NCI-H748 treated with DMSO at 0.1 percent for 48 hours (cell line): ENCODE results near the gene ANKEF1.
"Not testable (repeated sequence)": the region's sequence is repeated elsewhere in the genome, so short reads cannot be mapped to it uniquely, and the experiment has no call there.

Experiments
- DNase-seq: peaks from one replicate; lab custom pipeline; 2025; lab: John Stamatoyannopoulos, UW

The ANKEF1 gene

DNA sequence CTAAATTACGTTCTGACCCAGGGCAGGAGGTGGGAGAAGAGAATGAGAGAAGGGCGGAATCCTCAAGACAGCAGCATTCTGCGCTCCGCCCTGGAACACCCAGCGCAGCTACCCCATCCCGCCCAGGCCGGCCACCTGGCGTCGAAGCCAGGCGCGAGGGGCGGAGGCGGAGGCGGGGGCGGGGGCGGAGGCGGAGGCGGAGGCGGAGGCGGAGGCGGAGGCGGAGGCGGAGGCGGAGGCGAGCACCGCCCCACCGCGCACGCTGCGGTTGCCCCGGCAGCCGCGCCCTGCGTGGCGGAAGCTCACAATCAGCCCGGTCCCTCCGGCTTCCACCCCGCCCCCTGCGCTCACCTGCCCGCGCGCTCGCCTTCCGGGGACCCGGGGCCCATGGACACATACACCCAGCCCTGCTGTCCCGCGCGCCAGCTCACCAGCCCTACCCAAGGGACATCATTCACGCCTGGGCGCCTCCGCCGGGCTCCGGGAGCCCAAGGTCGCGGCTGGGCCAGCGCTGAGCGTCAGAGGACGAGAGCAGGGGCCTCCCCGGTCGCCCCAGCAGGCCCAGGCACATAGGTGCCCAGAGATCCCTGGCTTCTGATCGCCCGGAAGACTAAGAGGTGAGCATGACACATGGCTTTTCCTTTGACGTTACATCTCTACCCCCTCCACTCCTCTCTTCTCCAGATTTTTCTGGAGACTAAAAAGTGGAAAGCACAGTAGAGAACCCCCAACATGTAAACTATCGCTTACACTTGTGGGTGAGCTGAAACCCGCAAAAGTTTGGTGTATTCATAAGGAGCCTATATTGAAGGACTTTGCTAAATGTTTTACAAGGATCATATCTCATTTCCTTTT is at the start of gene ANKEF1:
ANKEF1 (plus strand) TSS at position 271 of the 855 bp plus-strand sequence. CDS start 3,315 bp downstream, outside the sequence.
- DNase-seq, result peak; percentile 90

DNA sequence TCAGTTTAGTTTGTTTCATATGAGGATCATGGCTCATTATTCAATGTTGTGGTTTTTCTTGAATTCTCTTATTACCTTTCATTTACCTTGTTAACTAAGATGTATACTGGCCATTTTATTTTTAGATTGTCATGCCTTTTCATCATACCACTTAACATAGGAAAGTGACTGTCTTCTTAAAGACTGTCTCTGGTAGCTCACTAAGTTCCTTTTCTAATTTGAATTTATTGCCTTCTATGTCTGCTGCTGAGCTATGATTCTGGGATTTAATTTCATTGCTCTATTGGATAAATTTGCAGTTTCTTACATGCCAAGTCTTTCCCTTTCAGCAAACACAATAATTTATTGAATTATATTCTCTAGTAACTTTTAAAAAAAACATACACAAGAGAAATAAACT is 49.5 kb upstream of the ANKEF1 start:
- DNase-seq, result no peak

DNA sequence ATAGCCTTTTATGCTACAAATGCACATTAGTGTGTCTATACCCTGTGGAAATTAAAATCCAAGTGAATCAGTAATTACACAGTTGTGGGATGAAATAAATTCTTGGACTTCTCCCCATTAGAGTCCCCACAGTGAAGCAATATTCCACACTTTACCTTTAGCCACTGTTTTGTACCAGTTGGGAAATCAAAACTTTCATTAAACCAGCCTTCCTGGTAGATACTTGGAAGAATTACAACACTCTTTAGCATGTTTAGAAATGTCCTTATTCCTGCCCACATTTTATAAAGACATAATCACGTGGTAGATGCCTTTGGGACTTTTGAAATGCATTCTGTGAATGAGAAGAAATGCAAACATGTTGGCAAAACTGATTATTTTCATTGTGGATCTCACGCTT is 49.0 kb upstream of the ANKEF1 start:
- no peak for DNase-seq

DNA sequence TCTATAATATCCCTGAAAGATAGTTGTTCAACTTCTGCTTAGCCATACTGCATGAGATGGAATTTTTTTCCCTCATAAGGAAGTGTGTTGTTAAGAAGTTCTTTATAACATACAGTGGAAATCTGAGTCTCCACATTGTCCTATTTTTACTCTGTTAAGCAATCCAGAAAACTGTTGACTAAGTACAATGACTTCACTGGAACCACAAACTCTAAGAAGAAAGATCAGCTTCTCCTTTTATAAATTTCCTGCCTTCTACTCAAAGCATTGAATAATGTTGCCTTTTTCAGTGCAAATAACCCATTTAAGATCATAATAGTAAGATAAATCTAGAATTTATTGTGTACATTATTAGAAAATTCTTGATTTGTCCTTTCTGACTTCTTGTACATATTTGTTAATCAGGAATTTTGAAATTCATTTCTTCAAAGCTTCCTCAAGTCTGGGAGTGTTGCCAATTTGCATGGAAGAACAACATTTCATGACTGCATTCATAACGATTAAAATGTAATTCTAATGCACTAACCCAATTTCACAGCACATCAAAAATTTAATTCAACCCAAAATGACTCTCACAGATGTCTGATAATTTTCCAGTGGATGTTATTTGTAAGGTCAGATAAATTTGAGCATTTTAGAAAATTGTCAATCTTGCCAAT is 45.6 kb upstream of the ANKEF1 start:
- DNase-seq, result no peak

DNA sequence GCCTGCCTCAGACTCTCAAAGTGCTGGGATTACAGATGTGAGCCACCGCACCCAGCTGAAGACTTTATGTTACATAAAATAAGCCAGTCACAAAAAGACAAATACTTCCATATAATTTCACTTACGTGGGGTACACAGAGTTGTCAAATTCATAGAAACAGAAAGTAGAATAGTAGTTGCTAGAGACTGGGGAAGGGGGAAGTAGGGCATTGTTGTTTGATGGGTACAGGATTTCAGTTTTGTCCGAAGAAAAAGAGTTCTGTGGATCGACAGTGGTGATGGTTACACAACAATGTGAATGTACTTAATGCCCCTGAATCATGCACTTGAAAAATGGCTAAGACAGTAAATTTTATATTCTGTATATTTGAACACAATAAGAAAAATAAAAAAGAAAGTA is 41.6 kb upstream of the ANKEF1 start:
- DNase-seq, result no peak

DNA sequence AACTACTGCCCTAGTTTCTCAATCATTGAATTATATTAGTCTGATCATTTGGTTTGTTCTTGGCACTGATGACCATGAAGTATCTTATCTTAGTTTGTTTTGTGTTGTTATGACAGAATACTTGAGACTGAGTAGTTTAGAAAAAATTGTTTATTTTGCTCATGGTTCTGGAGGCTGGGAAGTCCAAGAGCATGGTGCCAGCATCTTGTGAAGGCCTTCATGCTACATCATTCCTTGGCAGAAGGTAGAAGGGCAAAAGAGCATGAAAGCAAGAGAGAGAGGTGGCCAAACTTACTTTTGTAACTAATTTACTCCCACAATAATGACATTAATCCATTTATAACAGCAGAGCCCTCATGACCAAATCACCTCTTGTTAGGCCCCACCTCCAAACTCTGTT is 40.1 kb upstream of the ANKEF1 start:
- DNase-seq, result no peak

DNA sequence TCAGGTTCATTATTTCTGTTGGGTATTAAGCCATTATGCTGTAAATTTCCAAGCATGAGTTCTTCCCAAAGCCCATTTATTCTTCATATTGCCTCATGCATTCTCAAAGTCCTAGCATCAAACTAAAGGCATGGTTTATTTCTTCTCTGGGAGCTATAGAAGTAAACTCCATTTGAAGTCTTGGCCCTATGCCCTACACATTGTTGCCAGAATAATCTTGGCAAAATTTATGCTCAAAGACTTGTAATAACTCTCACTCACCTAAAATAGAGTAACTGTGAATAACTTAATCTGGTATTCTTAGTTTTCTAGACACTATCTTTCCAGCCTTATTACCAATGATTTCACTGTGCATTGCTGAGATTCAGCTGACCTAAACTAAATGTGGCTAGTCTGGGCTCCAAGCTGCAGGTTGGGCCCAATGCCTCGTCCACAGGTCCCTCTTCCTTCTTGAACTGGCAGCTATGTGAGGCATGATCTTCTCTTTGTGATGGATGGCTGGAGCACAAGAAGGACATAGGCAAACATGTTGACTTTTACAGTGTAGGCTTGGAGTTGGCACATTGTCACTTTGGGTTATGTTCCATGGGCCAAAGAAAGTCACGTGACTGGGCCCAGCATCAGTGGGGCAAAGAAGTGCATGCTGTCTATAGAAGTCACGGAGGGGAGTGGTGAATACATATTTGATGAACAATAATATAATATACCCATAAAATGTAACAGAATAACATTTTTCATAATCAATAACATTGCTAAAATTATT is 39.1 kb upstream of the ANKEF1 start:
- DNase-seq, result no peak

DNA sequence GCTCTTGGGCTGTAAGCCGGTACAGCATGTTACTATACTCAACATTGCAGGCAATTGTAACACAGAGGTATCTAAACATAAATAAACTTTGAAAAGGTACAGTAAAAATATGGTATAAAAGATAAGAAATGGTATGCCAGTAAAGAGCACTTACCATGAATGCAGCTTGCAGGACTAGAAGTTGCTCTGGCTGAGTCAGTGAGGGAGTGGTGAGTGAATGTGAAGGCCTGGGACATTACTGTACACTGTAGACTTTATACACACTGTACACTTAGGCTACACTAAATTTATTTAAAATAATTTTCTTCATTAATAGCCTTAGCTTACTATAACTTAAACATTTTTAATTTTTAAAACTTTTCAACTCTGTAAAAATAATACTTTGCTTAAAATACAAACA is 37.8 kb upstream of the ANKEF1 start:
- no peak for DNase-seq

DNA sequence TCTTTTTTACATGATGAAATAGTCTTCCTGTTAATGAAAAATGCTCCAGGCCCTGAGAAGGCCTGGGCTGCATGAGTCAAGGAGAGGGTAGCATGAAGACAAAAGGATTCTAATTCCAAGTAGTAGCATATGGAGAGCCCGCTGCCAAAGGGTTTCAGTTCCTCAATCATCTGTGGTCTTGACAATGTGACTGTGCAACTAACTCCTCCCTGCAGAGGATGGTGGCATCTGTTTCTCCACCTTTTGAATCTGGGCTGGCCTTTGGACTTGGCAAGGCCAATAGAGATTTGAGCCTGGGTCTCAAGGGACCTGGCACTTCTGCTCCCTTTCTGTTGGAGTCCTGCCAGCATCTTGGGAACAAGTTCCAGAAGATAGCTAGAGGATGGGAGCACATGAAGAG is 35.1 kb upstream of the ANKEF1 start:
- DNase-seq, result no peak

DNA sequence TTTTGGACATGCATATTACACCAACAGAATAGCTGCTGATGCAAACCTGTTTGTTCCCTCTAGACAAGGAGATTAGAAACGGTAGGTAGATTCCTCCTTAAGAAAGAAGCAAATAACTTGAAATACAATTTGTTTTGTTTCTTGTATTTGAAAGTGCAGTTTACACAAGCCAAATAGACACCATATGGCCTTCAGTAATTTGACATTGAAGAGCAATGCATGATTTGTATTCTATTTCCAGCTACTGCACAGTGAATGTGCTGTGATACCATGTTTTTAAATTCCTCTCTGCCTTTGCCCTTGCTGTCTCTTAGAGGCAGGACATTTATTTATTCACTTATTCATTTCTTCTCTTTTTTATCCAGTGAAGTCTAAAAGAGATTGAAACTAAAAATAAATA is 31.9 kb upstream of the ANKEF1 start:
- DNase-seq, result no peak

DNA sequence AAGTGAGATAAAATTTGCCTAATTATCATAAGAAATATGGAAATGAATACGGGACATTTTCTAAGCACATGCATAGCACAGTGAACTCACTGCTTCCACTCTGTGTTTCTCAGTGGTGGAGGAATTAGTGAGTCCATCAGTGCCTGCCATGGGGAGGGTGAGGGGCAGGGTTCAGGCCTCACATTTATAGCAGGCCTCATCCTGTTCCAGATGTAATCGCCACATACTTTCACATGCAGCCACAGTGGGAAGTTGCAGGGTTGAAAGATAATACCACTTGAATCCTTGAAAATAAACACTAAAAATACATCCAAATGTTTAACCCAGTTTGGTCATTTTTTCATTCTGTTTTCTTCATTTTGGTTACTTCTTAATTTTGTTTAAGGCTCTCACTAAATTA is 29.9 kb upstream of the ANKEF1 start:
- DNase-seq, result no peak

DNA sequence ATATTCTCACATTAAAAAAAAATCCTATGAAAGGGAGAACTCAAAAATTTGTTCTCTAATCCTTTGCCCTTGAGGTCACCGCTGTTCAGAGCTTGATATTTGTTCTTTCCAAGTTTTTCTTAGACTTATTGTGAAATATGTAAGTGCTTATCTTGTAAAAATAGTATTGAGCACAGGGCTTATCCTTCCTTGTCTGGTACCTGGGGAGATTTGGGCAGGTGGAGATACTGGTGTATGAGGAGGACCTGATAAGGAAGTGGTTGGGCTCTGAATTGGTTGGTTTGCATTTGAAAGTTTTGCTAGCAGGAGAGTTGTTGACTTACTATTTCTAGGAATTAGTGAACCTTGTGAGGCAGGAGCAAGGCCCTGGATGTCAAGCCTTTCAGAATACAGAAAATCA is 28.9 kb upstream of the ANKEF1 start:
- DNase-seq, result no peak

DNA sequence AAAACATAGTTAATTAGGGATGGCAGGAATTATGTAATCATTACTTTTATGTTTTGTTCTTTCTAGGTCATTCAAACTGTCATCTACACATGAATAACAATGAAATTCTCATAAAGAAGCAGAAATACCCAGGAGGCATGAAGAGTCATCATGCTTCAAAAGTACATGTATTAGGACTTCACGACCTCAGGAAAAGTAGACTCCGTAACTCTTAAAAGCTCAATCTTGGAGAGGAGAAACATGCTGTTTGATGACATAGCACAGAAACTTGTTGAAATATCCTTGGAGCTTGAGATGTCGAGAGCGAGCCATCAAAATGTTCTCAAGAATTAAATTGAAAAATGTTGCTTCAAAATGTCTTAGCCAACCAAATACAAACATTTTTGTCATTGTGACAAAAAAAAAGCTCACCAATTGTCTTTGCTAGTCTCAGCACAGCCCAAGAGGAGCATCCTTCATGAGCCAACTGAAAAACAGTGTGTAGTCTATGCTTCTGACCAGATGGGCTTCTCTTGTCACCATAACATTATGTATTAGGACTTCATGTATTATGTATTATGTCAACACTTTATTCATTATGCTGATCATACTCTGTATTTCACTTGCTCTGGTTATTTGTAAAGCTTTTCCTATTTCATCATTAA is 28.2 kb upstream of the ANKEF1 start:
- no peak for DNase-seq

DNA sequence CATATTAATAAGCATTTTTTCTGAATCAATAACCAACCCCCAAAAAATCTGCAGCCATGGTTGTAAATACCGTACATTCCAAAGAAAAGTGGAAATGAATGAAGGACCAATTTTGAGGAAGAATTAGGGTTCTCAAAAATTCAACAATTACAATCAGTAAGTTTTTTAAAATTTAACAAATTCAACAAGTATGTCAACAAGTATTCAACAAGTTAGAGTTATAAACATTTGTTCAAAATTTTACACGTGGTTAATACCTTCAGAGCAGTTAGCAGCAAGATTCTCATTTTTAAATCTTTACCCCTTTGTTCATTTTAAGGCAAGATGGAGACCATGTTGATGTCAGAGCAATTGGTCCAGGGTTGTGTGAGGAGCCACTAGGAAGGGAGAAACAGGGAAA is 27.6 kb upstream of the ANKEF1 start:
- DNase-seq, result no peak

DNA sequence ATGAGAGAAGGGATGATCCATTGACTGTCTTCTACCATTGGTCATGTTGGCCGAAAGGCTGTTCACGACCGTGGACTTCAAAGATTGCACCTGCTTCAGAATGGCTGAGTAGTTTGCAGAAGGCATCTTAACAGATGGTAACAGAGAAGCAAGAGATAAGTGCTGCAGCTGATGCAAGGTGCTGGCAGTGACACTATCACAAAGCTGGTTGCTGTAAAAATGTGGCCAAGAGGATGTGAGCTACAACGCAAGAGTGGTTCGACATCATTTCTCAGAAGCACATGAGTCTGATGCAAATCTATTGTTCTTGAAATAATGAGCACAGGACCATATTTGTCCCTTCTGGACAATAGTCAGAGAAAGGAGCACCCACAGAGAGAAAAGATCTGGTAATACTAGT is 27.0 kb upstream of the ANKEF1 start:
- no peak for DNase-seq

DNA sequence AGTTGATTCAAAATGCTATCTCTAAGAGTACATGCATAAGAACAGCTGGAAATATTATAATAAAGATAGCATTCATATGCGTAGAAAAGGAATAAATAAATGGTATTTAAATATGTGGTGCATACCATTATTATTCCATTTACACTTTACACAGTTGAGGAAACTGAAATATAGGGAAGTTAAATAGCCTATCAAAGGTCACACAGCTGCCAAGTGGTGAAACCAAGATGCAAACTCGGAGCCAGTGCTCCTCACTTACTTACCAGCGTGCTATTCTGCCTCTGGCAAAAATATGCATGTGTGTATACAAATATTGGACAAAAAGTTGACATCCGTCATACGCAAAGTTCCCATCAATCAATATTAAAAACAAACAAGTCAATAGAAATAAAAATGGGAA is 22.3 kb upstream of the ANKEF1 start:
- no peak for DNase-seq

DNA sequence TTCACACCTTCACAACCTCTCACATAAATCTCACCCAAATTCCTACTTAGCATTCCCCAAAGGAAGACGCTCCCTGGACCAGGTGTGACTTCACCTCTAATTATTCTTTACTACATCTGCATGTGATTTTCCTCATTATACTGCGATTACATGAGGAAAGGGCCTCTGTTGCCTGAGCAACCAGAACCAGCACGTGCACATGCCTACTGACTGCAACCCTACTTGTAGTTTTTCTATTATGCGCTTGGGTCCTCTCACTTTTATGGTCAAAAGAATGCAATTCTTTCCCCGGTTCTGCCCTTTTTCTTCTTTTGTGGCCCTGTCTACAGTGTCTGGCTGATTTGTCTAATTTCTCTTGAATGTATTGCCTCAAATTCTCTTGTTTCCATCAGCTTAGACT is 20.4 kb upstream of the ANKEF1 start:
- DNase-seq, result no peak

DNA sequence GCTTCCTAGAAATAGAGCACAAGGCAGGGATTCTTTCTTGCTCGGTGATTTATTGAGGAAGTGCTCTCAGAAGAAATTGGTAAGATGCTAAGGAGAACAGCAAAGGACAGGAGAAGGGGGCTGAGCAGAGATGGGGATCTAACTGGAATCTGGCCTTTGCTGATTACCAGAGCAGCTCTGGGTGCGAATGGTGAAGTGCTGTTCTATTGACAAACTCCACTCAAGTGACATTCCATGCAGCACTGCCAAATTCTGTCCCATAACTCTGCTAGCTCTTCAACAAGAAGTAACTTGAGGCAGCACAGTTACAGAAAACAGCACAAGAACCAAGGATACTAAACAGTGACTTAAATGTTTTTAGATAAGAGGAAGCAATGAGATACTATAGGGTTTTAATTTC is 13.8 kb upstream of the ANKEF1 start:
- no peak for DNase-seq

DNA sequence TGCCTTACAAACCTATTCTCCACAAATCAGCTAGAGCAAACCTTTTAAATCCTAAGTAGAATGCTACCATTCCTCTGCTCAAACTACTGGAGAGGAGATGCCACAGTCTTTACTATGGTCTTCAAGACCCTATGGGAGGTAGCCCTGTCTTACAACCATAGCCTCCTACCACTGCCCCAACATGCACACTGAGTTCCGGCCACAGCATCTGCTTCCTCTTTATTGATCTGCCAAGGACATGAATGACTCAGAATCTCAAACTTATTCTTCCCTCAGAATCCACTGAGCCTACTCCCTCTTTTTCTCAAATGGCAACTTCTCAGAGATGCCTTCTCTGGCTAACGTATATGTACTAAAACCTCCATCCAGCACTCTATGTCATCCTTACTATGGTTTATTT is 12.2 kb upstream of the ANKEF1 start:
- DNase-seq, result no peak

DNA sequence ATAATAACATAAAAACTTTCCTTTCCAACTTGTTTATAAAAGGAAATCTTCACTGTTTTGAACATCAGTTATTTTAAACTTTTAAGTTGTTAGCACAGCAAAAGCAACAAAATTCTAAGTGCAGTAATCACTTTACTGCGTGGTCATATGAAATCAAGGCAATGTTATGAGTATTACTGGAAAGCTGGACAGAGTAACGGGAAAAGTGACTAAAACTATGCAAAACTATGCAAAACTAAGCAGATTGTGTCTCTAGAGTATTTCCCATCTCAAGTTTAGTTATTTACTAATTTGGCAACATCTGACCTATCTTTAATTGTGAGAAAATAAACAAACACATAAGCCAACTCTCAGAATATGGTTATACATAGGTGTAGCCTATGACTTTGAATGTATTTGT is 10.9 kb upstream of the ANKEF1 start:
- DNase-seq, result no peak

DNA sequence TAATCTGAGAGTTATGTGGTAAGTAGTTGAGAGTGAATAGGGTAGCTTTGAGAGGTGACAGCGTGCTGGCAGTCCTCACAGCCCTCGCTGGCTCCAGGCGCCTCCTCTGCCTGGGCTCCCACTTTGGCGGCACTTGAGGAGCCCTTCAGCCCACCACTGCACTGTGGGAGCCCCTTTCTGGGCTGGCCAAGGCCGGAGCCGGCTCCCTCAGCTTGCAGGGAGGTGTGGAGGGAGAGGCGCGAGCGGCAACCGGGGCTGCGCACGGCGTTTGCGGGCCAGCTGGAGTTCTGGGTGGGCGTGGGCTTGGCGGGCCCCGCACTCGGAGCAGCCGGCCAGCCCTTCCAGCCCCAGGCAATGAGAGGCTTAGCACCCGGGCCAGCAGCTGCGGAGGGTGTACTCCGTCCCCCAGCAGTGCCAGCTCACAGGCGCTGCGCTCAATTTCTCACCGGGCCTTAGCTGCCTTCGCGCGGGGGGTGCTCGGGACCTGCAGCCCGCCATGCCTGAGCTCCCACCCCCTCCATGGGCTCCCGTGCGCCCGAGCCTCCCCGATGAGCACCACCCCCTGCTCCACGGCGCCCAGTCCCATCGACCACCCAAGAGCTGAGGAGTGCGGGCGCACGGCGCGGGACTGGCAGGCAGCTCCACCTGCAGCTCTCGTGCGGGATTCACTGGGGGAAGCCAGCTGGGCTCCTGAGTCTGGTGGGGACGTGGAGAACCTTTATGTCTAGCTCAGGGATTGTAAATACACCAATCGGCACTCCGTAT is 3.2 kb upstream of the ANKEF1 start:
- not testable (repeated sequence) for DNase-seq

DNA sequence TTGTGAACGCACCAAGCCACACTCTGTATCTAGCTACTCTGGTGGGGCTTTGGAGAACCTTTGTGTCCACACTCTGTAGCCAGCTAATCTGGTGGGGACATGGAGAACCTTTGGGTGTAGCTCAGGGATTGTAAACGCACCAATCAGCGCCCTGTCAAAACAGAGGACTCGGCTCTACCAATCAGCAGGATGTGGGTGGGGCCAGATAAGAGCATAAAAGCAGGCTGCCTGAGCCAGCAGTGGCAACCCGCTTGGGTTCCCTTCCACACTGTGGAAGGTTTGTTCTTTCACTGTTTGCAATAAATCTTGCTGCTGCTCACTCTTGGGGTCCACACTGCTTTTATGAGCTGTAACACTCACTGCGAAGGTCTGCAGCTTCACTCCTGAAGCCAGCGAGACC is 2.5 kb upstream of the ANKEF1 start:
- not testable (repeated sequence) for DNase-seq
